ENCODE results near the gene SCP2.

- TF ChIP-seq, protein P1, sequence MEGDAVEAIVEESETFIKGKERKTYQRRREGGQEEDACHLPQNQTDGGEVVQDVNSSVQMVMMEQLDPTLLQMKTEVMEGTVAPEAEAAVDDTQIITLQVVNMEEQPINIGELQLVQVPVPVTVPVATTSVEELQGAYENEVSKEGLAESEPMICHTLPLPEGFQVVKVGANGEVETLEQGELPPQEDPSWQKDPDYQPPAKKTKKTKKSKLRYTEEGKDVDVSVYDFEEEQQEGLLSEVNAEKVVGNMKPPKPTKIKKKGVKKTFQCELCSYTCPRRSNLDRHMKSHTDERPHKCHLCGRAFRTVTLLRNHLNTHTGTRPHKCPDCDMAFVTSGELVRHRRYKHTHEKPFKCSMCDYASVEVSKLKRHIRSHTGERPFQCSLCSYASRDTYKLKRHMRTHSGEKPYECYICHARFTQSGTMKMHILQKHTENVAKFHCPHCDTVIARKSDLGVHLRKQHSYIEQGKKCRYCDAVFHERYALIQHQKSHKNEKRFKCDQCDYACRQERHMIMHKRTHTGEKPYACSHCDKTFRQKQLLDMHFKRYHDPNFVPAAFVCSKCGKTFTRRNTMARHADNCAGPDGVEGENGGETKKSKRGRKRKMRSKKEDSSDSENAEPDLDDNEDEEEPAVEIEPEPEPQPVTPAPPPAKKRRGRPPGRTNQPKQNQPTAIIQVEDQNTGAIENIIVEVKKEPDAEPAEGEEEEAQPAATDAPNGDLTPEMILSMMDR (IDR thresholded peaks at IDR 0.05) = no peak
- TF ChIP-seq POLR2A (IDR thresholded peaks at IDR 0.05) = no peak
These were observed 51.0 kb downstream of the SCP2 start for GRCh38 chr1:52978045-52978444.

Measured in right lobe of liver (tissue), 4 donors.